OCI-LY7 (cell line): ENCODE data around the gene RAB40C. TPM values are rescaled to one million over a fixed set of nuclear protein-coding genes. Genes with fewer than 3 reads are reported as not detected.

ENCODE experiments used
- BruUV-seq: library from RNA; stranded (reverse); fragments of 400-500 nt; replicated peaks from 2 replicates; lab custom pipeline; 2021; lab: Mats Ljungman, UMichigan
- CTCF ChIA-PET: fragments of 300-600 bp; sonication (Branson Sonifier 250); formaldehyde crosslinking; loops from one replicate; lab custom pipeline; 2022; ENCODE audit warnings: antibody characterized with exemption; ENCODE audit not compliant: unreplicated experiment; lab: Charles Lee
- POLR2A ChIA-PET: fragments of 300-600 bp; sonication (Branson Sonifier 250); formaldehyde crosslinking; loops from one replicate; lab custom pipeline; 2022; ENCODE audit warnings: antibody characterized with exemption; lab: Charles Lee
- DNase-seq: peaks from one replicate; pipeline ENCODE4 v3.0.0-alpha.2; 2015; ENCODE audit warnings: low spot score
- H2AFZ ChIP-seq: fragments of 200-600 bp; sonication (generic), shearing (Covaris generic); 2 replicates; pipeline ENCODE4 v1.6.1; 2014; ENCODE audit warnings: mild to moderate bottlenecking, antibody characterized with exemption, low read length, moderate library complexity
- H3K27ac ChIP-seq: fragments of 200-600 bp; sonication (generic); 2 replicates; pipeline ENCODE4 v1.5.1; 2014; ENCODE audit warnings: mixed run types, low read depth, mild to moderate bottlenecking, moderate library complexity, low read length, inconsistent platforms; ENCODE audit not compliant: poor library complexity, severe bottlenecking
- H3K36me3 ChIP-seq: fragments of 200-600 bp; sonication (generic); 2 replicates; pipeline ENCODE4 v1.6.1; 2014; ENCODE audit warnings: mild to moderate bottlenecking, antibody characterized with exemption, low read length, moderate library complexity, mixed read lengths; ENCODE audit not compliant: insufficient read depth
- H3K4me1 ChIP-seq: fragments of 200-600 bp; sonication (generic); 2 replicates; pipeline ENCODE4 v1.5.1; 2014; ENCODE audit warnings: mild to moderate bottlenecking, low read length; ENCODE audit not compliant: insufficient read depth, poor library complexity, severe bottlenecking
- H3K4me2 ChIP-seq: fragments of 200-600 bp; sonication (generic); 2 replicates; pipeline ENCODE4 v1.6.1; 2014; ENCODE audit warnings: mild to moderate bottlenecking, low read length
- H3K4me3 ChIP-seq: fragments of 200-600 bp; sonication (generic); 2 replicates; pipeline ENCODE4 v1.5.1; 2014; ENCODE audit warnings: mild to moderate bottlenecking, low read depth, low read length; ENCODE audit not compliant: poor library complexity, severe bottlenecking
- H3K79me2 ChIP-seq: fragments of 200-600 bp; sonication (generic); 2 replicates; pipeline ENCODE4 v1.6.1; 2016; ENCODE audit warnings: low read depth, mild to moderate bottlenecking, low read length, moderate library complexity, mixed read lengths; ENCODE audit not compliant: insufficient read depth
- H3K9me2 ChIP-seq: fragments of 200-600 bp; sonication (generic); 2 replicates; pipeline ENCODE4 v1.6.1; 2016; ENCODE audit warnings: mild to moderate bottlenecking, low read length, mixed read lengths; ENCODE audit not compliant: insufficient read depth
- H3K9me3 ChIP-seq: fragments of 200-600 bp; sonication (generic); 2 replicates; pipeline ENCODE4 v1.6.1; 2014; ENCODE audit warnings: mild to moderate bottlenecking, mixed run types, low read length, mixed read lengths
- H4K20me1 ChIP-seq: fragments of 200-600 bp; sonication (generic); 2 replicates; pipeline ENCODE4 v1.6.1; 2014; ENCODE audit warnings: mild to moderate bottlenecking, antibody characterized with exemption, low read length, moderate library complexity, mixed read lengths; ENCODE audit not compliant: insufficient read depth
- CTCF ChIP-seq: fragments of 200-600 bp; sonication (generic); conservative IDR thresholded peaks from 2 replicates; pipeline ENCODE4 v1.5.1; 2014; ENCODE audit warnings: mild to moderate bottlenecking, antibody characterized with exemption, low read length, moderate library complexity, mixed read lengths
- EZH2phosphoT487 ChIP-seq: fragments of 200-600 bp; sonication (generic); IDR thresholded peaks from 2 replicates; pipeline ENCODE4 v1.6.1; 2018; ENCODE audit warnings: low read depth, borderline replicate concordance, mild to moderate bottlenecking, mixed run types, antibody characterized with exemption, low read length, moderate library complexity, mixed read lengths
- intact Hi-C: fragments of 100-400 bp; cut with micrococcal nuclease; formaldehyde crosslinking; loops from one replicate; pipeline ENCODE4 v1.10.0; 2022; ENCODE audit not compliant: unreplicated experiment
- total RNA-seq, 2 experiments: library from RNA; depleted of rRNA in 1 of 2; stranded (reverse); fragments of >200 nt in 1 of 2; shearing (Covaris generic) in 1 of 2; gene quantifications; 2 replicates each; pipeline ENCODE4 v1.2.3, GENCODE V29; 2014 to 2022

RAB40C gene
- total RNA-seq, 2 experiments from 2014 or later: 19.3 to 20.9 TPM

GRCh38 chr16:609984-610383, 20.1 kb downstream of the RAB40C start:
- DNase-seq: no peak
- peaks cover 7% of the 10 kb centered on the region; the same call in 1 of the 2 replicates for H3K36me3 ChIP-seq
- H3K9me3 ChIP-seq: 0 out of 2 replicates have a peak, but pooled peaks cover 3% of the 10 kb centered on the region
- no peaks in the 10 kb centered on the region for H3K4me1 ChIP-seq
- no peaks in the 10 kb centered on the region for H4K20me1 ChIP-seq
- no peak overlapping the region for H3K4me2 ChIP-seq
- H3K27ac ChIP-seq: no peak overlapping the region
- H3K9me2 ChIP-seq: no peaks in the 10 kb centered on the region
- intact Hi-C loops: no loop called here
- POLR2A ChIA-PET: no interaction called here
- no TSS peak for BruUV-seq
- no peaks in the 10 kb centered on the region for H3K79me2 ChIP-seq
- H2AFZ ChIP-seq: no peak overlapping the region
- H3K4me3 ChIP-seq: no peak overlapping the region
- TF ChIP-seq CTCF (no peak), EZH2phosphoT487 (no peak)
- CTCF ChIA-PET: interaction anchor here (0.6 kb wide), 1 partner anchor 127 kb away, joined by 3 read pairs; no protein-coding TSS in a partner anchor

GRCh38 chr16:610513-611381, 20.9 kb downstream of the RAB40C start:
- H3K9me3 ChIP-seq: no peaks in the 10 kb centered on the region
- no TSS peak for BruUV-seq
- no peaks in the 10 kb centered on the region for H3K4me1 ChIP-seq
- H3K27ac ChIP-seq: no peak overlapping the region
- TF ChIP-seq CTCF (peak; percentile 75), EZH2phosphoT487 (no peak)
- no peaks in the 10 kb centered on the region for H3K79me2 ChIP-seq
- CTCF ChIA-PET: interaction anchor here (0.6 kb wide), 1 partner anchor 128 kb away, joined by 3 read pairs; no protein-coding TSS in a partner anchor
- POLR2A ChIA-PET: interaction anchor here (0.6 kb wide), 1 partner anchor 170 kb away, joined by 5 read pairs; no protein-coding TSS in a partner anchor
- no peak overlapping the region for H2AFZ ChIP-seq
- DNase-seq: peak; percentile 31
- no peak overlapping the region for H3K4me3 ChIP-seq
- no peaks in the 10 kb centered on the region; the same call in 1 of the 2 replicates for H3K36me3 ChIP-seq
- no peak overlapping the region for H3K4me2 ChIP-seq
- no peaks in the 10 kb centered on the region for H4K20me1 ChIP-seq
- no peaks in the 10 kb centered on the region for H3K9me2 ChIP-seq
- intact Hi-C loops: no loop called here

- POLR2A ChIA-PET: no interaction called here
- BruUV-seq: no TSS peak
Measured at GRCh38 chr16:615122-615521, 25.3 kb downstream of the RAB40C start.

More at GRCh38 chr16:615122-615521, 25.3 kb downstream of the RAB40C start:
- Histone ChIP-seq H3K9me3 (no peaks in the 10 kb centered on the region), H3K4me2 (no peak overlapping the region), H4K20me1 (no peaks in the 10 kb centered on the region), H3K36me3 (no peaks in the 10 kb centered on the region), H3K4me1 (no peaks in the 10 kb centered on the region), H3K9me2 (no peaks in the 10 kb centered on the region), H3K27ac (no peak overlapping the region), H3K79me2 (no peaks in the 10 kb centered on the region), H3K4me3 (no peak overlapping the region), H2AFZ (no peak overlapping the region)
- CTCF ChIA-PET: no interaction called here
- no peak for DNase-seq
- intact Hi-C loops: no loop called here
- TF ChIP-seq CTCF: no peak
- no peak for TF ChIP-seq EZH2phosphoT487
